Hindlimb muscle (tissue), 1 donor: ENCODE measurements around the gene SCNN1G. TPM values are rescaled to one million over a fixed set of nuclear protein-coding genes. Genes with fewer than 3 reads are reported as not detected.

ENCODE experiments used
- DNase-seq: peaks from one replicate; pipeline ENCODE4 v3.0.0-alpha.2; 2013
- polyA plus RNA-seq: library from polyadenylated mRNA; unstranded; fragments of 120-200 nt; gene quantifications from one replicate; pipeline ENCODE4 v1.2.1, GENCODE V29; 2013; ENCODE audit not compliant: insufficient read length

The SCNN1G gene
- polyA plus RNA-seq, 1 donor = not detected

DNA sequence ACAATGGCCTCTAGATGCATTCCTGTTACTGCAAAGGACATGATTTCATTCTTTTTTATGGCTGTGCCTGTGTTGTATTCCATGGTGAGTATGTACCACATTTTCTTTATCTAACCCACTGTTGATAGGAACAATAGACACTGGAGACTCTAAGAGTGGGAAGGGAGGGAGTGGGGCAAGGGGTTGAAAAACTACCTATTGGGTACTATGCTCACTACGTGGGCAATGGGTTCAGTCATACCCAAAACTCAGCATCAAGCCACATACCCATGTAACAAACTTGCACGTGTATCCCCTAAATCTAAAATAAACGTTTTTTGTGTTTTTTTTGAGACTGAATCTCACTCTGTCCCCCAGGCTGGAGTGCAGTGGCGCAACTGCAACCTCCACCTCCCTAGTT, 72.5 kb downstream of the SCNN1G start:
- DNase-seq = no peak

DNA sequence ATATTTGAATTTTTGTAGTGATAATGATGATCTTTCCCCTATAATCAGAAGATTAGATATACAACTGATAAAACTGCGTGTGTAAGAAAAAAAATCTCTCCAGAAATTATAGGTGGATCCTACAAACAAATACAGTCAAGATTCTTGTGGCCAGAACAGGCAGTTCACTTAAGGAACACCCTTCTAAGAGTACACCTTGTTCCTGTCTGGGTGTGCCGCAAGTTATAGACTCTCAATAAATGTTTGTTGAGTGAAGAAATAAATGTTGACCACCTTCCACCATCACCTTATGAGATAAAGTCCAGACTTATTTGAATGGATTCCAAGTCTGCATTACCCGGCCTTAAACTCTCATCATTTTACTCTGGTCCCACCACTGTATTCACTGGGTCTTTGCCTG, 73.9 kb downstream of the SCNN1G start:
- no peak for DNase-seq

DNA sequence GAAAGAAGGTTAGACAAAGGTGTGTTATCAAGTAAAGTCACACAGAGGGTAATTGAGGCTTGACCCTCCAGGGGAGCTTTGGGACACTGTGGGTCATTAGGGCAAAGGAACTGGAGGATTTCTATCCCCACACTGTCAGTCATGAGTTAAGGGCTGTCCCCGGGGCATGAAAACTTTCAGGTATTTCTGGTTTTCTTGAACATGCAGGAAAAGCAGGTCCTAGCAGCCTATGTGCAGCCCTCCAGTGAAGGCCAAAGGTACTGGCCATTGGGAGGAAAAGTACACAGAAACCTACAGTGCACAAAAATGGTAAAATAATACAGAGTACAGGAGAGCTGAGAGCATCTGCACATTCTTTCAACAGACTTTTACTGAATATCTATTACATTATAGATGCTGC, 75.1 kb downstream of the SCNN1G start:
- DNase-seq = no peak

DNA sequence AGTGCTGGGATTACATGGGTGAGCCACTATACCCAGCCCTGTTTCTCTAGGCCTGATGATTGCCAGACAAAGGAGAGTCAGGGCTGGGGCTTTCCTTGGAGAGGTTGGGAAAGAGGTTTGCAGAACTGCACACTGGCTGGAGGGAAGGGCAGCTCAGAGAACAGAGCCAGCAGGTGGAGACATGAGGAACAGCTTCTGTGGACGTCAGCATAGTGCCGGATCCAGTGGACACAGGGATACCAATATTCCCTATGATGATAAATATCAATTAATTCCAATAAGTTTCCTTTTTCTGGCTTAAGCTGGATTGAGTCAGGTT, 76.3 kb downstream of the SCNN1G start:
- DNase-seq = no peak

Other genes starting within 250 kb of the SCNN1G start
- gene USP31, start 33.3 kb upstream of the SCNN1G start, polyA plus RNA-seq = 6.4 TPM
- gene SCNN1B, start 119.6 kb downstream of the SCNN1G start, polyA plus RNA-seq = not detected